ENCODE data around the gene RFNG. TPM values are rescaled to one million over a fixed set of nuclear protein-coding genes. Genes with fewer than 3 reads are reported as not detected.

Gene RFNG
- total RNA-seq, 1 experiment from 2014 or later = 52.0 TPM

- Histone ChIP-seq H3K9me3 (ENCODE audit: control insufficient read depth in 1 of 2, insufficient read depth in 1 of 2, low read depth in 1 of 2, low read length in 2 of 2) (no peaks in the 10 kb centered on the region), H3K4me1 (ENCODE audit: control insufficient read depth in 1 of 2, insufficient read depth in 2 of 2, low read length in 2 of 2) (no peaks in the 10 kb centered on the region), H4K20me1 (ENCODE audit: insufficient read depth) (peaks cover 9% of the 10 kb centered on the region; the same call in 1 of the 2 replicates), H3K79me2 (ENCODE audit: insufficient read depth, low read length) (peaks cover 21% of the 10 kb centered on the region; the same call in 1 of the 2 replicates), H3K4me3 (replicated peaks in 1 of 2; ENCODE audit: low read depth in 1 of 2, low read length in 2 of 2) (no peak overlapping the region), H2AFZ (ENCODE audit: low read depth, low read length, poor library complexity, severe bottlenecking) (no peak overlapping the region), H3K27ac (ENCODE audit: low read depth, low read length) (no peak overlapping the region), H3K4me2 (ENCODE audit: low read length) (no peak overlapping the region), H3K36me3 (ENCODE audit: control insufficient read depth in 1 of 2, insufficient read depth in 2 of 2, low read length in 2 of 2) (peaks cover 67 to 82% of the 10 kb centered on the region in 2 experiments), H3K9me2 (ENCODE audit: insufficient read depth) (no peaks in the 10 kb centered on the region), H3K27me3 (ENCODE audit: insufficient read depth, low read length) (no peaks in the 10 kb centered on the region), H3K9ac (ENCODE audit: low read length) (no peak overlapping the region)
- TF ChIP-seq YY1 (IDR thresholded peaks at IDR 0.05; ENCODE audit: extremely low read depth, insufficient replicate concordance, low read depth, low read length) (no peak), POLR2AphosphoS5 (IDR thresholded peaks at IDR 0.05; ENCODE audit: low read depth, low read length) (no peak), CEBPB (IDR thresholded peaks at IDR 0.05; ENCODE audit: low read depth) (no peak), JUND (IDR thresholded peaks at IDR 0.05) (no peak), ZNF274 (IDR thresholded peaks at IDR 0.05; ENCODE audit: low read depth, low read length) (no peak), POLR2A (IDR thresholded peaks at IDR 0.05; ENCODE audit: borderline replicate concordance, extremely low read depth, insufficient read depth, insufficient read length) (no peak), CBX3 (IDR thresholded peaks at IDR 0.05; ENCODE audit: low read depth) (no peak), ZFX (IDR thresholded peaks at IDR 0.05) (no peak), EZH2 (IDR thresholded peaks at IDR 0.05) (no peak), SIN3A (IDR thresholded peaks at IDR 0.05; ENCODE audit: low read depth) (no peak), TCF7L2 (IDR thresholded peaks at IDR 0.05; ENCODE audit: borderline replicate concordance, extremely low read depth, insufficient read depth, insufficient read length) (no peak)
- TF ChIP-seq, protein P1, sequence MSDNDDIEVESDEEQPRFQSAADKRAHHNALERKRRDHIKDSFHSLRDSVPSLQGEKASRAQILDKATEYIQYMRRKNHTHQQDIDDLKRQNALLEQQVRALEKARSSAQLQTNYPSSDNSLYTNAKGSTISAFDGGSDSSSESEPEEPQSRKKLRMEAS (IDR thresholded peaks at IDR 0.05) = no peak
- TF ChIP-seq, protein P2, sequence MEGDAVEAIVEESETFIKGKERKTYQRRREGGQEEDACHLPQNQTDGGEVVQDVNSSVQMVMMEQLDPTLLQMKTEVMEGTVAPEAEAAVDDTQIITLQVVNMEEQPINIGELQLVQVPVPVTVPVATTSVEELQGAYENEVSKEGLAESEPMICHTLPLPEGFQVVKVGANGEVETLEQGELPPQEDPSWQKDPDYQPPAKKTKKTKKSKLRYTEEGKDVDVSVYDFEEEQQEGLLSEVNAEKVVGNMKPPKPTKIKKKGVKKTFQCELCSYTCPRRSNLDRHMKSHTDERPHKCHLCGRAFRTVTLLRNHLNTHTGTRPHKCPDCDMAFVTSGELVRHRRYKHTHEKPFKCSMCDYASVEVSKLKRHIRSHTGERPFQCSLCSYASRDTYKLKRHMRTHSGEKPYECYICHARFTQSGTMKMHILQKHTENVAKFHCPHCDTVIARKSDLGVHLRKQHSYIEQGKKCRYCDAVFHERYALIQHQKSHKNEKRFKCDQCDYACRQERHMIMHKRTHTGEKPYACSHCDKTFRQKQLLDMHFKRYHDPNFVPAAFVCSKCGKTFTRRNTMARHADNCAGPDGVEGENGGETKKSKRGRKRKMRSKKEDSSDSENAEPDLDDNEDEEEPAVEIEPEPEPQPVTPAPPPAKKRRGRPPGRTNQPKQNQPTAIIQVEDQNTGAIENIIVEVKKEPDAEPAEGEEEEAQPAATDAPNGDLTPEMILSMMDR (IDR thresholded peaks at IDR 0.05 in 2 of 3, conservative IDR thresholded peaks at IDR 0.05 in 1 of 3; ENCODE audit: borderline replicate concordance in 1 of 3, insufficient read depth in 1 of 3, low read depth in 2 of 3, low read length in 2 of 3) = no peak
- ChIA-PET POLR2A (interaction anchor here (1.4 kb wide), 1 partner anchor 16 kb away, joined by 4 read pairs; the partner anchor contains the start of gene FASN), RAD21 (ENCODE audit: low non-redundant PET in 1 of 2, low total read pairs in 2 of 2, uncharacterized antibody in 2 of 2, unreplicated experiment in 2 of 2) (no interaction called here), CTCF (no interaction called here)
- DNase-seq (ENCODE audit: low read depth, low spot score) (no peak), ATAC-seq (no peak)
- no TSS peak for BruUV-seq (replicated peaks)
- intact Hi-C loops (cut with micrococcal nuclease) = no loop called here
Measured at GRCh38 chr17:82082456-82082855, 30.8 kb upstream of the RFNG start.
